Astrocyte (in vitro differentiated cells and primary cell): ENCODE results near the gene TTF2. TPM values are rescaled to one million over a fixed set of nuclear protein-coding genes. Genes with fewer than 3 reads are reported as not detected.

Source experiments
- DNase-seq: peaks from one replicate; pipeline ENCODE4 v3.0.0-alpha.2; 2010; ENCODE audit warnings: low read depth
- FAIRE-seq: peaks from 2 replicates; lab custom pipeline; 2011; peaks lifted over from hg19 to GRCh38; lab: Jason Lieb, UNC
- H2AFZ ChIP-seq: 2 replicates; pipeline ENCODE4 v1.6.0; 2012; ENCODE audit warnings: low read depth, low read length, inconsistent platforms
- H3K27ac ChIP-seq: 2 replicates; pipeline ENCODE4 v1.5.1; 2011; ENCODE audit warnings: low read depth, low read length, inconsistent platforms
- H3K27me3 ChIP-seq: 2 replicates; pipeline ENCODE4 v1.6.0; 2011; ENCODE audit warnings: low read length, inconsistent platforms; ENCODE audit not compliant: insufficient read depth
- H3K36me3 ChIP-seq: 2 replicates; pipeline ENCODE4 v1.5.1; 2011; ENCODE audit warnings: low read length, inconsistent platforms; ENCODE audit not compliant: insufficient read depth
- H3K4me1 ChIP-seq: 2 replicates; pipeline ENCODE4 v1.5.1; 2011; ENCODE audit warnings: low read length, inconsistent platforms; ENCODE audit not compliant: insufficient read depth
- H3K4me2 ChIP-seq: 2 replicates; pipeline ENCODE4 v1.6.0; 2012; ENCODE audit warnings: low read length, inconsistent platforms
- H3K4me3 ChIP-seq: 2 replicates; pipeline ENCODE4 v1.5.1; 2011; ENCODE audit warnings: low read depth, mild to moderate bottlenecking, low read length, inconsistent platforms; ENCODE audit not compliant: insufficient read depth
- H3K79me2 ChIP-seq: 2 replicates; pipeline ENCODE4 v1.6.0; 2012; ENCODE audit warnings: mild to moderate bottlenecking, low read length, inconsistent platforms; ENCODE audit not compliant: insufficient read depth
- H3K9ac ChIP-seq: 2 replicates; pipeline ENCODE4 v1.6.0; 2012; ENCODE audit warnings: mild to moderate bottlenecking, low read length, inconsistent platforms
- H3K9me3 ChIP-seq: 2 replicates; pipeline ENCODE4 v1.5.1; 2012; ENCODE audit warnings: low read depth, mild to moderate bottlenecking, low read length, inconsistent platforms; ENCODE audit not compliant: insufficient read depth
- H4K20me1 ChIP-seq: 2 replicates; pipeline ENCODE4 v1.6.0; 2012; ENCODE audit warnings: low read length, inconsistent platforms; ENCODE audit not compliant: insufficient read depth
- H3K27ac Mint-ChIP-seq: one replicate; pipeline ENCODE4 v1.8.0; 2021; ENCODE audit warnings: mild to moderate bottlenecking, mixed read lengths; ENCODE audit not compliant: unreplicated experiment
- H3K27me3 Mint-ChIP-seq: one replicate; pipeline ENCODE4 v1.8.0; 2021; ENCODE audit warnings: low read depth, mixed read lengths; ENCODE audit not compliant: unreplicated experiment
- H3K36me3 Mint-ChIP-seq: one replicate; pipeline ENCODE4 v1.8.0; 2021; ENCODE audit warnings: low read depth, mixed read lengths; ENCODE audit not compliant: unreplicated experiment
- H3K4me1 Mint-ChIP-seq: one replicate; pipeline ENCODE4 v1.8.0; 2021; ENCODE audit warnings: low read depth, mixed read lengths; ENCODE audit not compliant: unreplicated experiment
- H3K4me3 Mint-ChIP-seq: one replicate; pipeline ENCODE4 v1.8.0; 2021; ENCODE audit warnings: mild to moderate bottlenecking, moderate library complexity, mixed read lengths; ENCODE audit not compliant: unreplicated experiment
- H3K9me3 Mint-ChIP-seq: one replicate; pipeline ENCODE4 v1.8.0; 2021; ENCODE audit warnings: mild to moderate bottlenecking, mixed read lengths; ENCODE audit not compliant: unreplicated experiment
- CTCF ChIP-seq: IDR thresholded peaks from 2 replicates; pipeline ENCODE4 v1.5.1; 2011; ENCODE audit warnings: low read depth, mild to moderate bottlenecking, inconsistent platforms, low read length, moderate library complexity; ENCODE audit not compliant: insufficient read depth
- EZH2 ChIP-seq: IDR thresholded peaks from 2 replicates; pipeline ENCODE4 v1.6.1; 2012; ENCODE audit warnings: mild to moderate bottlenecking, low read length, inconsistent platforms; ENCODE audit not compliant: insufficient read depth
- total RNA-seq: library from RNA; stranded (reverse); gene quantifications from 2 replicates; pipeline ENCODE4 v1.2.1, GENCODE V29; 2021

Gene TTF2
- total RNA-seq, 1 donor from 2014 or later: 23.4 TPM

- no peak overlapping the region for H3K27ac ChIP-seq
- no peaks in the 10 kb centered on the region for H4K20me1 ChIP-seq
- no peaks in the 10 kb centered on the region for H3K79me2 ChIP-seq
- Mint-ChIP-seq H3K4me3 (no peak overlapping the region), H3K4me1 (peaks cover 3% of the 10 kb centered on the region), H3K9me3 (no peaks in the 10 kb centered on the region), H3K36me3 (peaks cover 6% of the 10 kb centered on the region), H3K27me3 (no peaks in the 10 kb centered on the region), H3K27ac (no peak overlapping the region)
- no peak overlapping the region for H2AFZ ChIP-seq
- H3K9me3 ChIP-seq: no peaks in the 10 kb centered on the region
- no peak overlapping the region for H3K4me2 ChIP-seq
- no peak for TF ChIP-seq CTCF
- no peak for TF ChIP-seq EZH2
- H3K4me1 ChIP-seq: peaks cover 10% of the 10 kb centered on the region
- DNase-seq: no peak
- H3K27me3 ChIP-seq: no peaks in the 10 kb centered on the region
- no peaks in the 10 kb centered on the region for H3K36me3 ChIP-seq
- no peak overlapping the region for H3K4me3 ChIP-seq
- FAIRE-seq: no peak
- no peak overlapping the region for H3K9ac ChIP-seq
Observed at GRCh38 chr1:117116090-117116783, 56.1 kb downstream of the TTF2 start.

DNA sequence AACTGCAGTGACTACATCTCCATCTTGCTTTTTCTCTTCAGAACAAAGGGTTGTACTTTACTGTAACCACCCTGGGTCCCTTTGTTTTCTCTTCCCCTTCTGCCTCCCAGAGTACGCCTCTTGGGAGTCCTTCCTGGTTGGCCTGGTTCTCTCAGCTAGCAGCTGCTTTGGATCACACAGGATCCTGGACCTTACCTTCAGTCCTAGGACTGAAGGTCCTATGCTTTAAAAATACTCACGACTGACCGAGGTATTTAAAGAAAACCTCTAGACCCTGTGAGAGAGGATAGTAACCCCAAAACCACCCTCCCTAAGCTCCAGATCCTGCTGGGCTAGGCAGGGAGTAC is 56.6 kb downstream of the TTF2 start:
- Histone ChIP-seq H3K36me3 (no peaks in the 10 kb centered on the region), H3K27me3 (no peaks in the 10 kb centered on the region), H3K9me3 (no peaks in the 10 kb centered on the region), H3K27ac (no peak overlapping the region), H2AFZ (no peak overlapping the region), H3K9ac (no peak overlapping the region), H4K20me1 (no peaks in the 10 kb centered on the region), H3K79me2 (no peaks in the 10 kb centered on the region), H3K4me3 (no peak overlapping the region), H3K4me2 (no peak overlapping the region), H3K4me1 (peaks cover 9% of the 10 kb centered on the region)
- H3K4me3 Mint-ChIP-seq: no peak overlapping the region
- no peak for DNase-seq
- peaks cover 3% of the 10 kb centered on the region for H3K4me1 Mint-ChIP-seq
- TF ChIP-seq CTCF (no peak), EZH2 (no peak)
- H3K27me3 Mint-ChIP-seq: no peaks in the 10 kb centered on the region
- peaks cover 6% of the 10 kb centered on the region for H3K36me3 Mint-ChIP-seq
- FAIRE-seq: no peak
- H3K27ac Mint-ChIP-seq: no peak overlapping the region
- no peaks in the 10 kb centered on the region for H3K9me3 Mint-ChIP-seq

DNA sequence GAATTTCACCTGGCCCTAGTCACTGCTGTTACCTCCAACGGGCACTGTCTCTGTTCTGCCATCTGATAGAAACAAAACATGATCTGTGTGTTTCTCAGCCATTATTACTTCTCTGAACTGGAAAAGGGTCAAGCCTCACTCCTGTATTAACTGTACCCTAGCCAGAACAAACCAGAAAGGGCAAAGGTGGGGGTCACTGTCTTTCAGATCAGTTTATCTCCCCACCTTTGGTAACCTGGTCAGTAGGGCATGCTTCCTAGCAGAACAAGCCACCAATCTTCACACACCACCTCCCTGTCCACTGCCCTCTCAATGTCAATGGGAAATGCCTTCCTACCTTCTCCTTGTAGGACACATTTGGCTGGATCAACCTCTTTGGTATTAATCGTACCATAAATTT is 57.6 kb downstream of the TTF2 start:
- FAIRE-seq (no peak), DNase-seq (no peak)
- no peak overlapping the region for H3K4me2 ChIP-seq
- no peak overlapping the region for H3K4me3 Mint-ChIP-seq
- no peak overlapping the region for H3K27ac ChIP-seq
- no peaks in the 10 kb centered on the region for H3K27me3 ChIP-seq
- no peaks in the 10 kb centered on the region for H3K27me3 Mint-ChIP-seq
- no peak overlapping the region for H3K27ac Mint-ChIP-seq
- no peak overlapping the region for H3K4me3 ChIP-seq
- no peak for TF ChIP-seq EZH2
- TF ChIP-seq CTCF: no peak
- H3K4me1 ChIP-seq: peaks cover 12% of the 10 kb centered on the region
- H3K79me2 ChIP-seq: no peaks in the 10 kb centered on the region
- no peak overlapping the region for H2AFZ ChIP-seq
- peaks cover 6% of the 10 kb centered on the region for H3K36me3 Mint-ChIP-seq
- H3K9me3 Mint-ChIP-seq: no peaks in the 10 kb centered on the region
- no peaks in the 10 kb centered on the region for H3K36me3 ChIP-seq
- H3K4me1 Mint-ChIP-seq: peaks cover 3% of the 10 kb centered on the region
- H3K9me3 ChIP-seq: no peaks in the 10 kb centered on the region
- H4K20me1 ChIP-seq: no peaks in the 10 kb centered on the region
- H3K9ac ChIP-seq: no peak overlapping the region
